EH (cell line): ENCODE results near the gene LAMB4.

ENCODE experiments used
- DNase-seq: peaks from one replicate; pipeline ENCODE4 v3.0.0-alpha.2; 2015; ENCODE audit warnings: low read depth

Gene LAMB4

DNA sequence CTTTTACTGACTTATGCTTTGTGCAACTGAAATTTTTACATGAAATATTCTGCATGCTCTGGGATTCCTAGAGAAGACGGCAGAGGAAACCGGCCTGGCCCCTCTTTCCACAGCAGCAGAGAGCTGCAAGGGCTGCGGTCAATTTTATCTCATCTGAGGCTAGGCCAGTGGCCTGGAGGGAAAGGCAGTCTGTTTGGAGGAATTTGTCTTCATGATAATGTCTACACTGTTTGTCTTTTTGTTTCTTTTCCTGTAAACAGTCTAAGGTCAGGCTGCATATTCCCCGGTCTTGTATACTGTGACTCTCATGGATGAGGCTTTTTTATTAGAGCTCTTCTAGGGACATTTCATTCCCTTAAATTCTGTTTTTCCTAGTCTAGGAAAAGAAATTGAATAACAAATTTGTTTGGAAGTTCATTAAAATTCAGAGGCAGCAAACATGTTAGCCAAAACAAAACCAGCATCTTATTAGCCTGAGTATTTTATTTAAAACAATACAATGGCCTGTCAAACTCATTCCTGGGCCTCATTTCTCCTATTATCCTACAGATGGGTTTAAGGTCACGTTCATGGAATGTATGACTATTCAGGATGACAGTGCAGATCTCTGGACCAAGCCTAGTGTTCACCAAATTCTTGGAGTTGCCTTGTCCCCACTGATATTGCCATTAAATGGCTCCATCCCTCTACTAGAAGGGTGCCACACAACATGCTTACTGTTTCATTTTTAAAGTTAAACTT, 26.4 kb downstream of the LAMB4 start:
- DNase-seq: peak; percentile 75

DNA sequence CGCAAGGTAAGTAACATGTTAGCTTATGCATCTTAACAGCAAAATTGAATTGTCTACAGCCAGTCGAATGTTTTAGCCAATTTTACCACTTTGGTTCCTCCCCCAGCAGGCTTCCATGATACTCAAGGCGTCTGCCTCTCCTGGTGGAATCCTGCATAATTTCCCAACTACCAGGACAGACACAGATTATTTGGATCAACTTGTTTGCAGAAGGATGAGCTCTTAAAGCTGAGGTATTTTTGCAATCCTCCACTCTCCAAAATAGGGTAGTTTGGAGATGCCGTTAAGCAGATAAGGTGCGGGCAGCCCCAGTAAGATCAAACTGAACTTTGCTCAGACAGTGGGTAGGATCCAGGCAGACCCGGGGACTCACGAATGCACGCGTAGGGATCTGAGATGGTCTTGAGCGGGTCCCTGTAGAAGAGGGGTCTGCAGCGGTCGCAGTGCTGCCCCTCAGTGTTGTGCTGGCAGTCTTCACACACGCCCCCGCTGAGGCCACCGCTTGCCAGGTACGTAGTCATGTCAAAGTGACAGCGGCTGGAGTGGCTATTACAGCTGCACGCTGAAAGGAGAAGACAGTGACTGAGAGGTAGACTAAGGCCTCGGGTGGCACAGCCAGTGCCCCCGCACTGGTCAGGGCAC, 27.4 kb downstream of the LAMB4 start:
- DNase-seq: no peak

DNA sequence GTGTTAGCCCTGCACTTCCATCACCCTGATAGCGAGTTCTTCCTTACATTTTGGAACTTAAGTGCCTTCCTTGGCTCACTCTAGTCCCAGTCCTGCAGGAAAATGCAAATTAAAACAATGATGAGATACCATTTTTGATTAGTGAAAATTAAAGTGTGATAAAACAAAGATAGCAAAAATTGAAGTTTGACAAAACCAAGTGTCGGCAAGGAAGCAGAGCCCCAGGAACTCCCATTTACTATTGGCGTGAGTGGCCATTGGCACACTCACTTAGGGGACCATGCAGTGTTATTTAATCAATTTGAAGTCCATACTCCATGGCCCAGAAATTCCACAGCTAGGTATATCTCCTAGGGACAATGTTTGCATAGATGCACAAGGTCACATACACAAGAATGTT, 28.4 kb downstream of the LAMB4 start:
- DNase-seq: no peak

DNA sequence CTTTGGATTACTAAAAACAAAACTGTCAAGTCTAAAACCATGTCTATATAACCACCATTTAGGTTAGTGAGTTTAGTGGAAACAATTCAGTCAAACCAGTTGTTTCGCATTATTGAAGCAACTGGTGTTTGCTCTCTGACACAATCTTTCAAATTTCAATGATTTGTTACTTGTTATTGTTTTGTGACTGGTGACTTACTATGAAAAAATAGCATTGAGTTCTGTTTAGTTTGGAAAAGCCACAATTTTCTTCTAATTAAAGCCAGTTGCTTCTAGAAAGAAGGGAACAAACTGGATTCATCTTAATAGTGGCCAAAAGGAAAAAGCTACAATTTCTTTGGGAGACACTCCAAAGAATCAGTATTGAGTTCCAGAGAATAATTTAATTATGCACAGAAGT, 30.4 kb downstream of the LAMB4 start:
- DNase-seq: peak; percentile 60

DNA sequence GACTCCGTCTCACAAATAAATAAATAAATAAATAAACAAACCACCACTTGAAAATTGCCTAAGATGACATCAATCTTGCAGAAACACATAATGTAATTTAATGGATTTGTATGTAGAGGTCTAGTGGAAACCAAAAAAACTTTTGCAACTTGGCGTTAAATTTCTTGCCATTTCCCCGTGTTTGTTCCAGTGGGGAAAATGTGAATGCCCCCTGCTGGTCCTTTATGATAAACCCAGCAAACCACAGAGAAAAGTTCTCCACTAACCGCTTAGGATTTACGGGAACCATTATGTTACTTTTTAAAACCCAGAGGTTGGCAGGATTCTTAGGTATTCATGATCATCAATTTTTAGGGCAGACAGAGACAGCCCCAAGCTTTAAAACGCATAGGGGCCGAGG, 32.5 kb downstream of the LAMB4 start:
- DNase-seq: no peak

DNA sequence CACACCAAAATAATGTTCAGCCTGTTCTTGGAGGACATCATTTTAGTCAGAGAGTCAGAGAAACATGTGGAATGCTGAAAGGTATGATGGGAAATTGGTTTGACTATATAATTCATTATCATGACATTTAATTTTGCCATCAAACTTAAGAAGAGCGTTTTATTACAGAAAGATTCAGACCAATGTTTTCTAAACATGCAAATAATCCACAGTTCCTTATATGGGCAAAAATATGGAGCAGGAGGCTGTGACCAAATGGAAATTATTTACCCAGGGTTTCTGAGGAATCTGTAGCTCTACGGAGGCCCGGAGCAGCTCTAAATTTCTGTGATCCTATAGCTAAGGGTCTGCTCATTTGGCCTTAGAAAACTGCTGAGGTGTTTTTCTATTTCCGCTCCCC, 33.2 kb downstream of the LAMB4 start:
- no peak for DNase-seq

DNA sequence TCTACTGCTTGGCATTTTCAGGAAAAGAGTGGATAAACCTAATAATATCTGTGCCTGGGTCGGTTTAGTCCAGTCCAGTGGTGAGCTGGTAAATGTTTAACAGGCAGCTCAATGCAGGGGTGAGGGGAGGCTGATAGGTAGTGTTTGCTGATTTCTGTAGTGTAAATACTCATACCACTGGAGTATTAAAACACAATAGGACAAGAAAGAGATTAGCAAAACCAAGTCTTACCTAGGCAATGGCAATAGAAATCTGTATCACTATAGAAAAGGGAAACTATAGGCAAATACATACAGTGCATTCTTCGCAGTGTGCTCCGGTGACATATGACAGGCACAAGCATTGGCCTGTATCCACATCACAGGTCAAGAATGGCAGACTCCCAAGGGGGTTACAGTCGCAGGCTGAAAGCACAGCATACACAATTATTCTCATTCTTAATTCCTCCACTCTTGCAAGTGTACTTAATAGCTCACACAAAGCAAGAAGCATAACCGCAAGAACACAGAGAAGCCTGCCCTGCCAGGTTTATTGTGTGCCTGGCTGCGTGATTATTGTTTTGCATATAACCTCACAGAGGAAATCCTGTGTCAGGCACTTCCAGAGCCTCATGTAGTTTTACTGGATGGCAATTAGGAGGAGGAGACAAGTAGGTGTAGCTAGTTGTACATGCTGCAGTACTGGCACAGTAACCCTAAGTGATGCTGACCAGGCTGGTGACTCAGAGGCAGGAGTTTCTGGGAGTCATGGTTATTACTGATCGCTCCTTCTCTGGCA, 35.0 kb downstream of the LAMB4 start:
- peak; percentile 93 for DNase-seq

DNA sequence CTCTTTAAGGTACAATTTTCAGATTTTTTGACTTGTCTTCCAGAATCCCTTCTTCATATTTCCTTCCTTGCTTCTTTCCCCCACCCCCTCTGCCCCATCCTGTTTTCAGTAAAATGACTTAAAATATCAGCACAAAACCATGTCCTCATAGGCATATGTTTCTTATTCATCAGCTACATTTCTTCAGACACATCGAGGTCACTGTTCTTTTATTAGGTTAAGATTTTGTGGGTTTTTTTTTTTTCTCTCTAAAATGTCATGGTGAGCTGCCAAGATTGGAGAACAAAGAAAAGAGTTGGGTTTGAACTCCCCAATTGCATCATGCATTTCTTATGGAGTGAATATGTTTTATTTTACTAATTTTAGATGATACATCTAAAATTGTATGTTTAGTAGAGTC, 35.8 kb downstream of the LAMB4 start:
- DNase-seq: peak; percentile 94

DNA sequence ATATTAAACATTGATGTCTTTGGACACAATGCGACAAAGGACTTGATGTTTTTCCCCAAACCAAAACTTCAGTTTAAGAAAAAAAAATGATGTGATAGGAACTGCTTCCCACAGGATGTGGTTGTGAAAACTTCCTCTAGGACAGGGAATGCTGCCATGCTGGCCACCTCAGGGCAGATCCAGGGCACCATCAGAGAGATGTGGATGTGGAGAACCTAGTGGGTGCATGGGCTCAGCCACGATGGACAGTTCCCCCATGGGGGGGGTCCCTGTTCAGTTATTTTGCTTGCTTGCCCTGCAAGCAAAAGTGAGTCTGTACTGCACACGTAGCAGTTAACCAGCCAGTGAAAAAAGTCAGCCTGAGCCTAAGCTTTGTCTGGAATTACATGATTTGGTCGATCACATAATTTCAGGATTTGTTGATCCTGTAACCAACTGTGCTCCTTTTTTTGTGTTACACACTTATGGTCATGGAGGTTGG, 36.3 kb downstream of the LAMB4 start:
- peak; percentile 82 for DNase-seq

DNA sequence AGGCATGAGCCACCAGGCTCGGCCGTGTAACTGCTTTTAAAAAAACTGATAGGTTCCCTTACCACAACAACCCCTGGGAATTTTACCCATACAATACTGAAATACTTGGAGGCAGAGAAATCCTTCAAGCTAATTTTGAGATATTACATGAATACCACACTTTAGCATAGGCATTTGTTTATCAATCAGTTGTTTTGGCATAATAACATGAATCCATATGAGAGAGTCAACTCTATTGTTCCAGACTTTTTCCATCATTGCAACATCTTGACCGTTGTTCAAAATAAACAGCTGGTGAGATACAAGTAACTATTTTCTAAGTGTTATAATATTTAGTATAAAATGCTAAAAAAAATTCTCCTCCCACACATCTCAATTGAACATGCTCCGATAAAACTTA, 36.8 kb downstream of the LAMB4 start:
- no peak for DNase-seq

DNA sequence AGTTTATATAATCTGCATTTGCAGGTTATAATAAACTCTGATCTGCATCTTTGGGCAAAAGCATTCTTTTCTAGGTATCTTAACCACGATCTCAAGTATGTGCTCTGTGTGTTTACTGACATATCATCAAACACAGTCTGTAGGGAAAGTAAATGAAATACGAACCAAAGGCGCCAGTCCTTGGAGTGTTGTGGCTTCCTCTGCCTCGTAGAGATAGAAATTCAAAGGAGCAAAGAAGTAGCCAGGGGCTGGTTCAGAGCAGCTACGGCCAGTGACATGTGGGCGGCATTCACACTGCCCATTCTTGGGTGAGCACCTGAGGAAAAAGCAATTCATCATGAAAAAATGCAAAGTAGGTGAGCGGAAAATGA, 38.7 kb downstream of the LAMB4 start:
- DNase-seq: peak; percentile 60

DNA sequence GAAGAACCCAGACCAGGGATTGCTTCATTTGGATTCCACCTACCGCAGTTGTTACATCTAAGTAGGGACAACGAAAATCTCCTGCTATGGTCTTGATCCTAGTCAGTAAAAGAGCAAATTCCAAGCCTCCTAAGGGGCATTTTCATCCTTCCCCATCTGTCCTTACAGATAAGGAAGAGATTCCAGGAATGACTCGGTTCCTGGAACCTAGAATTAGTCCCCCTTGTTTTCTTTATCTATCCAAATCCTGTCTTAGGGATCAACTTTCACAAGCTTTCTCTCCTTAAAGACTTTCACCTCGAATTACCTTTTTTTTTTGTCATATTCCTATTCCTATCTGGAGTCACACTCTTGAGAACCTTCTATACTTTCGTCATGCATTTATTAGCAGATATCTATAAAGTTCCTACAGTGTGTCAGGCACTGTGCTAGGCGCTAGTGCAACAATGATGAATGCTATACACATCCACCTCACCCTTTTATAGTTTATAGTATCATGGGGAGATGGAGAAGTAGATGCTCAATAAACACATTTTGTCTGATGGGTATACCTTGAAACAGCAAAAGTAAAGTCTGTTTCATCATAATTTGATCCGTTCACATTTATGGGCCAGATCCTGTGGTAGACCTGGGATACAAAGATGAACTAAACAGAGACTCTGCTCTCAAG, 39.2 kb downstream of the LAMB4 start:
- DNase-seq: no peak

DNA sequence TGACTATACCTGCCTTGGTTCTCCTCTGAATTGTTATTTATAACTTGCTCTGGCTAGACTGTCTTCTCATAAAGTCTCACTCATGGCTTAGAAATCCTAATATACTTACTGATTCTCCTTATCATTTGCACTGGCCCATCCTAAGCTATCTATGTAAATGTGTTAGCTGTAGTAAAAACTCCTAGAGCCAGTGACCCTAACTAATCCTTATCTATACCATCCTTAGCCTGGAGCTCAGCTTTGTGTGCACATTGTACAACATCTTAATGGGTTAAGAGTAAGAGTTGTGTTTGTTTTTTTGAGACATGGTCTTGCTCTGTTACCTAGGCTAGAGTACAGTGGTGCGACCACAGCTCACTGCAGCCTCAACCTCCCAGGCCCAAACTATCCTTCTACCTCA, 40.8 kb downstream of the LAMB4 start:
- no peak for DNase-seq

DNA sequence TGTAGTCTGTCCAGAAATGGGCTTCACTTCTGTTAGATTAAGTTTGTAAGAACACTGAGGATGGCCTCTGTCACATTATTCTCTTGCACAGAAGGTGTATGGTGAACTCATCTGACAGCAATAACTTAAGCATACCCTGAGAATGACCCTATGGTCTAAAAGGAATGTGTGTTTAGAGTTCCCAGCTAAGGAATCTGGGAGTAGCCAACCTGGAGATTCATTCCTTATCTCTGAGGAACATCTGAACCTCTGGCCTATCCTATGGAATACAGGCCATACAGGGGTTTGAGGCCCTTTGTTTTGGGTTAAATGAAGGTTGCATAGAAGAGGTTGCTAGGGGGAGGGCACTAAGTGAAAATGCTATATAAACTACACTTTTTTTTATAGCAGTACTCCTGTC, 41.4 kb downstream of the LAMB4 start:
- DNase-seq: peak; percentile 62

DNA sequence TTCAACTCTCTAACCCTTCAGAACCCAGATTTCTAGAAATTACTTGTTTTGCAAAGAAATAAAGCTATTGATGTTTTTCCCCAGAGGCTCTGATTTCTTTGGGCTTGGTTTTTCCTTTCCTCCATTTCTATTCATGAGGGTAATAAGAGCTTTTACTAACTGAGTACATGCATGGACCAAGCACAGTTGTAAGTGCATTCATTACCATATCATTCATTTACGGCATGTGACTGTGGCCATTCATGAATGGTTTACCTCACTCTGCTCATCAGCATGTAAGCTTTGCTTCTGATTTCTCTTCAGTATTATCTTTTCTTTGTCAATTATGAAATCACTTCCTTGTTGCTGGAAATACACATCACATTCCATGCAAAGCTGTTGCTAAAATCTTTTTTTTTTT, 42.4 kb downstream of the LAMB4 start:
- no peak for DNase-seq

DNA sequence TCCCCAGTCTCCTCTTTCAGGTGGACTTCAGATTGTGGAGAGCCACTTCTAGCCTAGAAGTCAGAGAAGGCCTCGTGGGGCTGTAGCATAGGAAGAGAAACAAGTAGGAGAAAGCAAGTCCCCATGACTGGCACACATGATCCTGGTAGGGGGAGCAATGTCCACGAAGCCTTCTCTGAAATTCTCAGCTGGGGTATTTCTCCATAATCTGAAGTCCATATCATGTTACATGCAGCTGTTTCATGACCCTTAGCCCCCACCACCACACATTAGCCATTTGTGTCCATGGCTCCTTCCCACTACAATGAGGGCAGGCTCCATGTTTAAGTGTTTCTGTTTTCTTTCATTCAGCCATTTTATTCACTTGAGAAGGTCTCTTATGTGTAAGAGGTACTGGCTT, 43.2 kb downstream of the LAMB4 start:
- no peak for DNase-seq

DNA sequence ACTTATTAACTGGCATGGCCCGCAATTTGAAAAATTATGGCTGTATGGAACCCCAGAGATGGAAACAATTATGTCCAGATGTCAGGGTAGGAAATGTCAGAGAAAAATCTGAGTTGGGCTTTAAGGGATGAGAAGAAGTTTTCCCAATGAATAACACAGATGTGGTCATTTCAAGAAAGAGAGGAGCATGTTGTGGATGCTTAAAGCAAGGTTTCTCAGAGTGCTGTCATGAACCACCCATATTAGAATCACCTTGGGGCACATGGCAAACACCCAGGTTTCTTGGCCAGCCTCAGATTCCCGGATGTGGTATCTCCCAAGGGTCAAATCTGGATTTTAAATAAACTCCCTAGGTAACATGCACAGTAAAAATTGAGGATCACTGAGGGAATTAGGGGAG, 43.6 kb downstream of the LAMB4 start:
- peak; percentile 67 for DNase-seq

DNA sequence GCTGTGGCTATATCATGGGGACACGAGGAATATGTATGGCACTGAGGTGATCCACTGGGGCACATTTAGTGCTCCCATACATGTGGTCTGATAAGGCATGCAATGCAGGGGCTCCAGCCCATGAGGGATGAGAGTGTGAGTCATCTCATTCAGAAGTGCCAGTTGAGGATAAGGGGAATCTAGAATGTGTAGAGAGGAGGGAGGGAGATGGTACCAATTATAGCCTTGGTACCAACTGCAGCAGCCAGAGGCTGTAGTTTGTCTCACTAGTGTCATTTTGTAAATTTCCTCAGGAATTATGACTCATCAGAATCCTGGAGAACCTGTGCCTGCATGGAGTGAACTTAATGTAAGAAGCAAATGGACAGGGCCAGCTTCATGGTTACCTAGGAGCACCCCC, 46.2 kb downstream of the LAMB4 start:
- peak; percentile 74 for DNase-seq

DNA sequence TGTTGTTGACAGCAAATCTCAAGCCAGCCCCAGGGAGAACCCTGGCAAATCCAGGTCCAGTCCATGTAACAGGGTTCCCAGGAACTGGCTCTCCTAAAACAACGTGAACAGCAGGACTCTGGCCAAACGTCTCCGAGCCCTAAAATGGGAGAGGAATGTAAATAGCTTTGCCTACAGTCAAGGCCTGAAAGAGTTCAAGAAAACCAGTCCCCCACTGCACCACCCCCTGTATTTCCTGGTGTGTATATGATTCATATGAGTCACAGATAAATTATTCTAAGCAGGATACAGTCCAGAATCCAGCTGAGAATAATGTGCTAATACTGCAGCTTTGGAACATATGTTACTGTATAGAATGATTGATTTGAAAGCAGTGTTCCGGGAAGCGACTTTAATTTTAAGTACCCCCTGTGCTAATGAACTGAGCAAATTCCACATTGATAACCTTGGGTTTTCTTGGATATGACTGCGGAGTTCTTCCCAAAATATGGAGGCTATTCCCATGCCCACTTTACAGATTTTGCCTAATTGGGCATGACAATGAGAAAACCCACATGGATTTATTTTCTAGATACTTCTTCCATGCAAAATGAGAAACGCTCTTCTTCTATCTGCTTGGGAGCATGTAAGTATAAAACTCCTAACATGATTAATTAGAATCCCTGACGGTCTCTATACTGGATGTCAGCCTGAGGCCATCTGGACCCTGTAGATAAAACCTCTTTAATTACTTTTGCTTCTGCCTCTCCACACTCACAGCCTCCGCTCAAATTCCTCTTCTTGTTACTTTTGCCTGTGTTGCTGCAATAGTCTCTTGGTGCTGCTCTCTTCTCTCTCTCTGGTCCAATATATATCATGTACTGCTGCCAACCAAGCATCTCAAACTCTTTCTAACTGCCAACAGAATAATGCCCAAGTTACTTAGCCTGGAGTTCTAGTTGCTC, 50.2 kb downstream of the LAMB4 start:
- DNase-seq: peak; percentile 96

DNA sequence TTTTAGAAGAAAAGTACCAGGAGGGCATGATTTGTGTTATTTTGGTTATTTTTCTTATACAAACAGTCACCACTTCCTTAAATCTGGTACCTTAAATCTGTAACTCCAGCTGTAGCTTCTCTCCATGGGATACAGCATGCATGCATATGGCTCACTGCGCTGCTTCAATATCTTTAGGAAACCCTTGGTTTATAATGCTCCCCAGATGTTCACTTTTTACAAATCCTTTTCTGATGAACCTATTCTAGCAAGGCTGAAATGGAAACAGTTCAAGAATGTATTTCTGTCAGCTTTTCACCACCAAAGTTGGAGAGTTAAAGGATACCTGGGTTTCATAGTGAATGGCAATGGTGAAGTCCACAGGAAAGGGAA, 50.9 kb downstream of the LAMB4 start:
- DNase-seq: no peak

DNA sequence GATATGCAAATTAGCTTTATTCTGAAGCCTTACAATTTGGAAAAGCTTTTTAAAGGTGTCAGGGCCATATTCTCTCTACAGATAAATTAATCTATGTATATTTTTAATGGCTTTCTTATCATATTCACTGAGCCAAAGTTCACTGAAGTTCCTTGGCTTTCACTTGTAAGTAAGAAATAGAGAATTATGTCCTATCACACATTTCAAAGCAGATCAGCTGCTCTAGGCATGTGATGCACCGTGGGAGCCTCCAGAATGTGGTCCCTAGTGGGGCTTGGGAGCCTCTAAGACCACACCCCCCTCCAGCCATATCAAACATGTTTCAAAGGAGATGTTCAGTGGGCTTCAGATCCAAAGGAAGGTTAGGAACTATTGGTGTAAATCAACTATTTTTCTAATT, 51.5 kb downstream of the LAMB4 start:
- DNase-seq: no peak
